Neural cell (in vitro differentiated cells): Measurements from ENCODE around the gene PRR5L.

Source experiments
- EP300 ChIP-seq: fragments of 450-650 bp; conservative IDR thresholded peaks from 2 replicates; pipeline ENCODE4 v1.6.1; 2014; ENCODE audit warnings: antibody characterized with exemption, mild to moderate bottlenecking, moderate library complexity; ENCODE audit not compliant: poor library complexity, severe bottlenecking
- EZH2 ChIP-seq: fragments of 200-600, 300-800 bp; shearing (Covaris generic), sonication (generic); IDR thresholded peaks from 2 replicates; pipeline ENCODE4 v1.6.1; 2014; ENCODE audit warnings: antibody characterized with exemption, low read length, borderline replicate concordance, mild to moderate bottlenecking; ENCODE audit not compliant: insufficient read depth, poor library complexity, severe bottlenecking
- POLR2AphosphoS5 ChIP-seq: IDR thresholded peaks from 2 replicates; pipeline ENCODE4 v1.6.1; 2012
- TF ChIP-seq, protein P1 (sequence below): fragments of 450-650 bp; IDR thresholded peaks from 2 replicates; pipeline ENCODE4 v1.5.1; 2014; ENCODE audit warnings: antibody characterized with exemption, mild to moderate bottlenecking, moderate library complexity; ENCODE audit not compliant: poor library complexity, severe bottlenecking
- TF ChIP-seq, protein P2 (sequence below): IDR thresholded peaks from 2 replicates; pipeline ENCODE4 v1.6.1; 2012; ENCODE audit warnings: borderline replicate concordance

DNA sequence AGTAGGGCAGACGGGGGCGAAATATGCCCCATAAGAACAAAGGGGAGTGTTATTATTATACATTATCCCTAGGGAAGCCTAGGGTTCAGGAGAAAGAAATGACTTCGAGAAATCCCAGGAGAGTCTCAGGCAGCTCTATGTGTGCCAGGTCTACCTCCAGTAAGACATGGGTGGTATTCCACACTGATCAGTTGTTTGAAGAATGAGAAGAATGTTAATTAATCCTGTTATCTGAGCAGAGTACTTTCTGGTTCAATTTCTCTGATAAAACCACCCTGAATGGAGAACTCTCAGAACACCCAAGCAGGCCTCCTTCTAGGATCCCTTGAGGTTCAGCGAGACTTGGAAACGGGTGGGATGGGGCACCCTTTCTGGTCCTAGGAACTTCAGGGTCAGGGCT lies 46.2 kb downstream of the PRR5L start:
- TF ChIP-seq EZH2: no peak
- TF ChIP-seq, protein P1, sequence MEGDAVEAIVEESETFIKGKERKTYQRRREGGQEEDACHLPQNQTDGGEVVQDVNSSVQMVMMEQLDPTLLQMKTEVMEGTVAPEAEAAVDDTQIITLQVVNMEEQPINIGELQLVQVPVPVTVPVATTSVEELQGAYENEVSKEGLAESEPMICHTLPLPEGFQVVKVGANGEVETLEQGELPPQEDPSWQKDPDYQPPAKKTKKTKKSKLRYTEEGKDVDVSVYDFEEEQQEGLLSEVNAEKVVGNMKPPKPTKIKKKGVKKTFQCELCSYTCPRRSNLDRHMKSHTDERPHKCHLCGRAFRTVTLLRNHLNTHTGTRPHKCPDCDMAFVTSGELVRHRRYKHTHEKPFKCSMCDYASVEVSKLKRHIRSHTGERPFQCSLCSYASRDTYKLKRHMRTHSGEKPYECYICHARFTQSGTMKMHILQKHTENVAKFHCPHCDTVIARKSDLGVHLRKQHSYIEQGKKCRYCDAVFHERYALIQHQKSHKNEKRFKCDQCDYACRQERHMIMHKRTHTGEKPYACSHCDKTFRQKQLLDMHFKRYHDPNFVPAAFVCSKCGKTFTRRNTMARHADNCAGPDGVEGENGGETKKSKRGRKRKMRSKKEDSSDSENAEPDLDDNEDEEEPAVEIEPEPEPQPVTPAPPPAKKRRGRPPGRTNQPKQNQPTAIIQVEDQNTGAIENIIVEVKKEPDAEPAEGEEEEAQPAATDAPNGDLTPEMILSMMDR: no peak
- TF ChIP-seq, protein P2, sequence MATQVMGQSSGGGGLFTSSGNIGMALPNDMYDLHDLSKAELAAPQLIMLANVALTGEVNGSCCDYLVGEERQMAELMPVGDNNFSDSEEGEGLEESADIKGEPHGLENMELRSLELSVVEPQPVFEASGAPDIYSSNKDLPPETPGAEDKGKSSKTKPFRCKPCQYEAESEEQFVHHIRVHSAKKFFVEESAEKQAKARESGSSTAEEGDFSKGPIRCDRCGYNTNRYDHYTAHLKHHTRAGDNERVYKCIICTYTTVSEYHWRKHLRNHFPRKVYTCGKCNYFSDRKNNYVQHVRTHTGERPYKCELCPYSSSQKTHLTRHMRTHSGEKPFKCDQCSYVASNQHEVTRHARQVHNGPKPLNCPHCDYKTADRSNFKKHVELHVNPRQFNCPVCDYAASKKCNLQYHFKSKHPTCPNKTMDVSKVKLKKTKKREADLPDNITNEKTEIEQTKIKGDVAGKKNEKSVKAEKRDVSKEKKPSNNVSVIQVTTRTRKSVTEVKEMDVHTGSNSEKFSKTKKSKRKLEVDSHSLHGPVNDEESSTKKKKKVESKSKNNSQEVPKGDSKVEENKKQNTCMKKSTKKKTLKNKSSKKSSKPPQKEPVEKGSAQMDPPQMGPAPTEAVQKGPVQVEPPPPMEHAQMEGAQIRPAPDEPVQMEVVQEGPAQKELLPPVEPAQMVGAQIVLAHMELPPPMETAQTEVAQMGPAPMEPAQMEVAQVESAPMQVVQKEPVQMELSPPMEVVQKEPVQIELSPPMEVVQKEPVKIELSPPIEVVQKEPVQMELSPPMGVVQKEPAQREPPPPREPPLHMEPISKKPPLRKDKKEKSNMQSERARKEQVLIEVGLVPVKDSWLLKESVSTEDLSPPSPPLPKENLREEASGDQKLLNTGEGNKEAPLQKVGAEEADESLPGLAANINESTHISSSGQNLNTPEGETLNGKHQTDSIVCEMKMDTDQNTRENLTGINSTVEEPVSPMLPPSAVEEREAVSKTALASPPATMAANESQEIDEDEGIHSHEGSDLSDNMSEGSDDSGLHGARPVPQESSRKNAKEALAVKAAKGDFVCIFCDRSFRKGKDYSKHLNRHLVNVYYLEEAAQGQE: no peak
- TF ChIP-seq POLR2AphosphoS5: no peak
- TF ChIP-seq EP300: no peak
